ENCODE measurements around the gene BCAN.
"Not testable (repeated sequence)": the region's sequence is repeated elsewhere in the genome, so short reads cannot be mapped to it uniquely, and the experiment has no call there.

Gene BCAN

GRCh38 chr1:156641761-156642264 lies at the start of gene BCAN:
BCAN (plus strand) TSS chr1:156642117; CDS start chr1:156646055, 3,938 bp downstream.
- DNase-seq (ENCODE audit: low spot score) = no peak

- DNase-seq (ENCODE audit: low spot score) = no peak
Measured at GRCh38 chr1:156592158-156592909, 49.6 kb upstream of the BCAN start.

- DNase-seq (ENCODE audit: low spot score) = no peak
Measured at GRCh38 chr1:156592910-156593660, 48.8 kb upstream of the BCAN start.

- DNase-seq (ENCODE audit: low spot score) = no peak
Measured at GRCh38 chr1:156593661-156593989, 48.3 kb upstream of the BCAN start.

- no peak for DNase-seq (ENCODE audit: low spot score)
Measured at GRCh38 chr1:156594190-156594589, 47.7 kb upstream of the BCAN start.

GRCh38 chr1:156595016-156595415 lies 46.9 kb upstream of the BCAN start:
- DNase-seq (ENCODE audit: low spot score) = no peak

GRCh38 chr1:156596426-156596825 lies 45.5 kb upstream of the BCAN start:
- DNase-seq (ENCODE audit: low spot score) = no peak

GRCh38 chr1:156598125-156598524 lies 43.8 kb upstream of the BCAN start:
- no peak for DNase-seq (ENCODE audit: low spot score)

GRCh38 chr1:156598731-156599432 lies 43.0 kb upstream of the BCAN start:
- DNase-seq (ENCODE audit: low spot score) = no peak

GRCh38 chr1:156599811-156600210 lies 42.1 kb upstream of the BCAN start:
- no peak for DNase-seq (ENCODE audit: low spot score)

- DNase-seq (ENCODE audit: low spot score) = no peak
Measured at GRCh38 chr1:156600733-156601121, 41.2 kb upstream of the BCAN start.

- DNase-seq (ENCODE audit: low spot score) = peak; percentile 72
Measured at GRCh38 chr1:156601122-156601830, 40.6 kb upstream of the BCAN start, which contains the start of gene GPATCH4. GPATCH4 (minus strand) TSS chr1:156601479.

GRCh38 chr1:156601892-156602291 lies 40.0 kb upstream of the BCAN start:
- no peak for DNase-seq (ENCODE audit: low spot score)

- no peak for DNase-seq (ENCODE audit: low spot score)
Measured at GRCh38 chr1:156602557-156602993, 39.3 kb upstream of the BCAN start.

GRCh38 chr1:156607344-156607743 lies 34.6 kb upstream of the BCAN start:
- not testable (repeated sequence) for DNase-seq (ENCODE audit: low spot score)

GRCh38 chr1:156608036-156608674 lies 33.8 kb upstream of the BCAN start:
- peak; percentile 69 for DNase-seq (ENCODE audit: low spot score)

GRCh38 chr1:156608981-156609380 lies 32.9 kb upstream of the BCAN start:
- DNase-seq (ENCODE audit: low spot score) = peak; percentile 55

GRCh38 chr1:156610072-156610471 lies 31.8 kb upstream of the BCAN start:
- not testable (repeated sequence) for DNase-seq (ENCODE audit: low spot score)

GRCh38 chr1:156612666-156613065 lies 29.3 kb upstream of the BCAN start:
- no peak for DNase-seq (ENCODE audit: low spot score)

- no peak for DNase-seq (ENCODE audit: low spot score)
Measured at GRCh38 chr1:156615946-156616345, 26.0 kb upstream of the BCAN start.

- no peak for DNase-seq (ENCODE audit: low spot score)
Measured at GRCh38 chr1:156616463-156616862, 25.5 kb upstream of the BCAN start.

Measured in CD4-positive, alpha-beta T cell treated with Interleukin-6 at 100 ng/mL for 8 hours (primary cell).